Measurements from ENCODE around the gene INPP5F. TPM values are rescaled to one million over a fixed set of nuclear protein-coding genes. Genes with fewer than 3 reads are reported as not detected.

Gene INPP5F
- total and polyA plus RNA-seq, 9 of the 15 experiments (the other 6 are each of a cell fraction or from before 2014, with no cell fraction given), result 1.6 to 7.3 (median 6.0) TPM

DNA sequence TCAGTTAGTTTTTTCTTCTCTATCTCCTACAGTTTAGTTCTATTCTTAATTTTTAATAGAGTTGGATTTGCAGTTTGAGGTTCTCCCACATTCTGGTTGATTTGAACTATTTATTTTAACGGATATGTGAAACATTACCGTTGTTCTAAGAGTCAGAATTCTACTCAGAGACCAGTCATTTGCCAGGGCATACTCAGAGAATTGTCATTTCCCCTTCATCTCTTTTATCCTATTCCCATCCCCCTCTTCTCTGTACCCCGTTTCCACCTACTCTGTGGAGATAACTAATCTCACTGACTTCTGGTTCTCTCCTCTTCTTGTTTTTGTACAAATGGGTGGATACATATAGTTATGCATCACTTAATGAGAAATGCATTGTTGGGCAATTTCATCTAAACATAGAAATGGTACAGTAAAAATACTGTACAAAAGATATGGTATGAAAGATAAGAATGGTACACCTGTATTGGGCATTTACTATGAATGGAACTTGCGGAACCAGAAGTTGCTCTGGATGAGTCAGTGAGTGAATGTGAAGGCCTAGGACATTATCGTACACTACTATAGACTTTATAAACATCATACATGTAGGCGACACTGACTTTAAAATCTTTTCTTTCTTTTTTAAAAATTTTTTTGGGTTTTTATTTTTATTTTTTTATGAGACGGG lies 53.1 kb downstream of the INPP5F start (continued):
- no peak for TF ChIP-seq ASH1L (IDR thresholded peaks at IDR 0.05; ENCODE audit: borderline replicate concordance, low read depth, partially characterized antibody)
- no peak for TF ChIP-seq ZBED1 (IDR thresholded peaks at IDR 0.05)
- no peak for TF ChIP-seq HDAC3 (IDR thresholded peaks at IDR 0.05; ENCODE audit: borderline replicate concordance, partially characterized antibody)
- TF ChIP-seq CREB3L1 (IDR thresholded peaks at IDR 0.05; ENCODE audit: borderline replicate concordance, low read depth), result no peak
- no peak for TF ChIP-seq E2F4 (CRISPR knock-in tag; IDR thresholded peaks at IDR 0.05; ENCODE audit: low read depth)

- Histone ChIP-seq H3K4me2 (ENCODE audit: insufficient read depth, low read length) (no peak overlapping the region), H3K9ac (ENCODE audit: insufficient read depth in 1 of 2, low read depth in 2 of 2, low read length in 2 of 2) (no peak overlapping the region), H3K79me2 (ENCODE audit: control insufficient read depth, insufficient read depth, low read length) (no peaks in the 10 kb centered on the region), H3K4me3 (no peak overlapping the region), H3K27ac (ENCODE audit: extremely low read depth, low read depth, low read length) (no peak overlapping the region), H3K9me3 (replicated peaks; ENCODE audit: control insufficient read depth, insufficient read depth, low read depth, low read length) (no peaks in the 10 kb centered on the region), H3K4me1 (replicated peaks in 1 of 2; ENCODE audit: control insufficient read depth in 2 of 2, insufficient read depth in 2 of 2, low read length in 2 of 2) (peaks cover 2 to 7% of the 10 kb centered on the region in 2 experiments; a peak in 3 of 5 replicates), H3K9me1 (ENCODE audit: control insufficient read depth, insufficient read depth, low read length) (no peaks in the 10 kb centered on the region), H3K27me3 (ENCODE audit: control insufficient read depth in 2 of 2, insufficient read depth in 2 of 2, low read length in 2 of 2) (no peaks in the 10 kb centered on the region), H4K20me1 (replicated peaks; ENCODE audit: control insufficient read depth, insufficient read depth, low read length) (no peaks in the 10 kb centered on the region), H3K36me3 (ENCODE audit: control insufficient read depth, insufficient read depth, low read length) (no peaks in the 10 kb centered on the region), H2AFZ (ENCODE audit: low read depth, low read length) (no peak overlapping the region)
- in situ Hi-C loops (cut with MboI) (no loop called here), intact Hi-C loops (cut with micrococcal nuclease) (no loop called here)
- TF ChIP-seq ZNF274 (IDR thresholded peaks at IDR 0.05; ENCODE audit: borderline replicate concordance, low read depth, low read length), result no peak
- TF ChIP-seq, protein P1, sequence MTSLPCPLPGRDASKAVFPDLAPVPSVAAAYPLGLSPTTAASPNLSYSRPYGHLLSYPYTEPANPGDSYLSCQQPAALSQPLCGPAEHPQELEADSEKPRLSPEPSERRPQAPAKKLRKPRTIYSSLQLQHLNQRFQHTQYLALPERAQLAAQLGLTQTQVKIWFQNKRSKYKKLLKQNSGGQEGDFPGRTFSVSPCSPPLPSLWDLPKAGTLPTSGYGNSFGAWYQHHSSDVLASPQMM (CRISPR knock-in tag; IDR thresholded peaks at IDR 0.05), result no peak
- no peak for TF ChIP-seq USF1 (CRISPR knock-in tag; IDR thresholded peaks at IDR 0.05)
- no peak for TF ChIP-seq MAFK (IDR thresholded peaks at IDR 0.05; ENCODE audit: low read length)
- WGBS (ENCODE audit: insufficient coverage, low coverage, missing lambda C conversion rate), result 62% methylated on average over 5 of the region's 5 CpGs
- POLR2A ChIA-PET, result interaction anchor here (1.8 kb wide), 1 partner anchor 10 kb away, joined by 4 read pairs; no protein-coding TSS in a partner anchor
- FAIRE-seq (no peak), ATAC-seq (no peak), DNase-seq (ENCODE audit: extremely low read depth in 1 of 4, low spot score in 3 of 4) (no peak)
- BruUV-seq (replicated peaks), result no TSS peak
- CTCF ChIA-PET (ENCODE audit: low intra/inter-chr PET ratio), result interaction anchor here (0.6 kb wide), 1 partner anchor 36 kb away, joined by 3 read pairs; no protein-coding TSS in a partner anchor
Observed at GRCh38 chr10:119780879-119781480, 55.1 kb downstream of the INPP5F start.

All from K562 (cell line).